Fibroblast of lung (primary cell): ENCODE data around the gene C20orf144.

Source experiments
- EZH2 ChIP-seq: IDR thresholded peaks from 2 replicates; pipeline ENCODE4 v1.5.1; 2012; ENCODE audit warnings: low read length, control low read depth, mild to moderate bottlenecking; ENCODE audit errors: missing control alignments
- TF ChIP-seq, protein P1 (sequence below), 2 donors: IDR thresholded peaks in 1 of 2; conservative IDR thresholded peaks in 1 of 2; 1 replicate in 1 of 2; 2 replicates in 1 of 2; pipeline ENCODE4 v1.5.1; 2011 to 2012; ENCODE audit warnings: low read length in 2 of 2, control low read depth in 1 of 2, inconsistent platforms in 1 of 2, low read depth in 1 of 2, mild to moderate bottlenecking in 1 of 2

DNA sequence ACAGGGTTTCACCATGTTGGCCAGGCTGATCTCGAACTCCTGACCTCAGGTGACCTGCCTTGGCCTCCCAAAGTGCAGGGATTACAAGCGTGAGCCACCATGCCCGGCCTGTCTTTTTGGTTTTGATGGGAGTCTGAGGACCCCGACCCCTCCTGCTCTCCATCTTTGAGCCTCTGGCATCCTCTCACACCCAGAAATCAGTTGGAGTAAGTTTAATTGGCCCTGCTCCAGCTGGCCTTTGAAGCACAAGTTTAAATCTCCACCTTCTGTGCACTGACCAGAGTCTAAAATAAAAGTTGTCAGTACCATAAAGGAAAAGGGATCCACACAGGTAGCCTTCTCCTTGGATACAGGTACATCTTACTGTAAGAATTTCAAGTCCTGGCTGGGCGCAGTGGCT, 15.9 kb upstream of the C20orf144 start:
- TF ChIP-seq, protein P1, sequence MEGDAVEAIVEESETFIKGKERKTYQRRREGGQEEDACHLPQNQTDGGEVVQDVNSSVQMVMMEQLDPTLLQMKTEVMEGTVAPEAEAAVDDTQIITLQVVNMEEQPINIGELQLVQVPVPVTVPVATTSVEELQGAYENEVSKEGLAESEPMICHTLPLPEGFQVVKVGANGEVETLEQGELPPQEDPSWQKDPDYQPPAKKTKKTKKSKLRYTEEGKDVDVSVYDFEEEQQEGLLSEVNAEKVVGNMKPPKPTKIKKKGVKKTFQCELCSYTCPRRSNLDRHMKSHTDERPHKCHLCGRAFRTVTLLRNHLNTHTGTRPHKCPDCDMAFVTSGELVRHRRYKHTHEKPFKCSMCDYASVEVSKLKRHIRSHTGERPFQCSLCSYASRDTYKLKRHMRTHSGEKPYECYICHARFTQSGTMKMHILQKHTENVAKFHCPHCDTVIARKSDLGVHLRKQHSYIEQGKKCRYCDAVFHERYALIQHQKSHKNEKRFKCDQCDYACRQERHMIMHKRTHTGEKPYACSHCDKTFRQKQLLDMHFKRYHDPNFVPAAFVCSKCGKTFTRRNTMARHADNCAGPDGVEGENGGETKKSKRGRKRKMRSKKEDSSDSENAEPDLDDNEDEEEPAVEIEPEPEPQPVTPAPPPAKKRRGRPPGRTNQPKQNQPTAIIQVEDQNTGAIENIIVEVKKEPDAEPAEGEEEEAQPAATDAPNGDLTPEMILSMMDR (conservative IDR thresholded peaks at IDR 0.05 in 1 of 2, IDR thresholded peaks at IDR 0.05 in 1 of 2; ENCODE audit: low read depth in 1 of 2, low read length in 2 of 2): no peak
- no peak for TF ChIP-seq EZH2
